Endothelial cell of umbilical vein (primary cell): ENCODE results near the gene ZSWIM4.

ENCODE experiments used
- CTCF ChIP-seq, 2 donors: IDR thresholded peaks; 1 replicate in 1 of 2; 2 replicates in 1 of 2; pipeline ENCODE4 v1.5.1; 2011; ENCODE audit warnings: low read length in 2 of 2, mild to moderate bottlenecking in 2 of 2, moderate library complexity in 2 of 2, control low read depth in 1 of 2, inconsistent platforms in 1 of 2, low read depth in 1 of 2; ENCODE audit not compliant: insufficient read depth in 1 of 2; ENCODE audit errors: extremely low read depth in 1 of 2
- EZH2 ChIP-seq: IDR thresholded peaks from 2 replicates; pipeline ENCODE4 v1.6.1; 2012; ENCODE audit warnings: borderline replicate concordance, low read depth, mild to moderate bottlenecking, moderate library complexity, low read length, inconsistent platforms; ENCODE audit not compliant: severe bottlenecking
- POLR2AphosphoS5 ChIP-seq: IDR thresholded peaks from 2 replicates; pipeline ENCODE4 v1.6.1; 2012; ENCODE audit warnings: low read depth, mild to moderate bottlenecking, control low read depth, low read length, moderate library complexity; ENCODE audit not compliant: insufficient read depth

- TF ChIP-seq CTCF (IDR thresholded peaks at IDR 0.05; ENCODE audit: extremely low read depth in 1 of 2, insufficient read depth in 1 of 2, low read depth in 1 of 2, low read length in 2 of 2) (no peak), POLR2AphosphoS5 (no peak), EZH2 (no peak)
Observed at GRCh38 chr19:13751436-13751835, 43.8 kb upstream of the ZSWIM4 start.
